Kidney glomerular epithelial cell (primary cell): ENCODE results near the gene SPART.
A peak's percentile ranks its signal among the peaks of the same experiment; 100 is the strongest.
"Not testable (repeated sequence)": the region's sequence is repeated elsewhere in the genome, so short reads cannot be mapped to it uniquely, and the experiment has no call there.

ENCODE experiments used
- DNase-seq: peaks from one replicate; lab custom pipeline; 2025; lab: John Stamatoyannopoulos, UW

Gene SPART

DNA sequence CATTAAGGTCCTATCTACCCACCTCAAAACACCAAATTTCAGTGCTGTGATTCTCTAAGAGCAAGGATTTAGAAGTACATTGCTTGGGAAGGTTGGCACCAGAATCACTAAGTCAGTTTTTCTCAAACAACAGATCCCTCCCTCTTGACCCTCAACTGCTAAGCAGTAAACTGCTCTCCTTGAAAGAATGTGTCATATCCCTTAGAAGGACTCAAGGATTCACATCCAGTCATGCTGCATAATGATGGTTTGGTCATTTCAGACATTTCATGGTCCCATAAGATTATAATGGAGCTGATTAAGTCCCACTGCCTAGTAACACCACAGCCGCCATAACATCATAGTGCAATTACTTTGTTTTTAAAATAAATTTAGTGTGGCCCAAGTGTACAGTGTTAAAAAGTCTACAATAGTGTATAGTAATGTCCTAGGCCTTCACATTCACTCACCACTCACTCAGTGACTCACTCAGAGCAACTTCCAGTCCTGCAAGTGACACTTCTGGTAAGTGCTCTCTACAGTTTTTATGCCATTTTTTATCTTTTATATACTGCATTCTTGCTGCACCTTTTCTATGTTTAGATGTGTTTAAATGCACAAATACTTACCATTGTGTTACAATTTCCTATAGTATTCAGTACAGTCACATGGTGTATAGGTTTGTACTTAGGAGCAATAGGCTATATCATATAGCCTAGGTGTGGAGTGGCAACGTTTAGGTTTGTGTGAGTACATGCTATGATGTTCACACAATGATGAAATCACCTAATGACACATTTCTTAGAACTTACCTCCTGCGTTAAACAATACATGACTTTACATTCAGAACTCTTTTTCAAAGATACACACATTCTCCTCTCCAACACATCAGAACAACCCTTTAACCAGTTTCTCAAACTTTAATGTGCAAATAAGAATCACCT, 32.9 kb downstream of the SPART start:
- DNase-seq = no peak

DNA sequence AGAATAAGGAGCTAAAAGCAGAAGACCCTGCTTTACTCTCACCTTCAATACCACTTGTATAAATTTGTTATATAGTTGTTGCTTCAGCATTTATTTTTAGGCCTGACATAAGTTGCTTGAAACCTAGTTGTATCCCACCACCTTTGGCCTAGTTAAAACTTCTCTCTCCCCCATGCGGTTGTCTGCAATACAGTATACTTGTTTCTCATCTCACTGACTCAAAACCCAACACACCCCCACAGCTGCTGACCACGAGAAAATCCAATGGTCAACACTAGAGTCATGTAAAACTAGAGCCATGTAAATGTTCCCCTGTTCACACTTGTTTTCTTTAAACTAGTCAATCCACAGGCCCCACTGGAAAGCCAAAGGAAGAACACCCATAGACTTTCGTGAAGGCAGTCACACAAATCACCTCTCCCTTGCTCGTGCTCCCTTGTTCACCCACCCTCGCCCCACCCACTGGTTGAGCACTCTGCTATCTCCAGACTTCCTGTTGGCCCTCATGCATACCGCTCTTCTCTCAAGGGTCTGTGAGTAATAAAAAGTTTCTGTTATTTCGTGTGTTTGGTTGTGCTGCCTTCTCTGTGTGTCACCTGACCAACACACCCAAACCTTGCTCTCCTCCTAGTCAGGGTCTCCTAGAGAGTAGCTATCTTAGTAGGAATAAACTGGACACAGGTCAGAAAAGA, 35.6 kb downstream of the SPART start:
- no peak for DNase-seq

DNA sequence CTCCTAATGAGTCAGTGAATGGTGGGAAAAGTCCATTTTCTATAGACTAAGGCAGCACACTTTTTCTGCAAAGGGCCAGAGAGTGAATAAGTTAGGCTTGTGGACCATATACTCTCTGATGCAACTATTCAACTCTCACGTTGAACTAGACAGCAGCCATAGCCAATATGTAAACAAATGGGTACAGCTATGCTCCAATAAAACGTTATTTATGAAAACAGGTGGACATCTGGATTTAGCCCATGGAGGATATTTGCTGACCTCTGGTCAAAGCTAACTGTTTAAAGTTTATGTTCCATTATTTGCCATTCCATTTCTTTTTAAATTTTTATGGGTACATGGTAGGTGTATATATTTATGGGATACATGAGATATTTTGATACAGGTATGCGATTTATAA, 43.9 kb downstream of the SPART start:
- DNase-seq = no peak

DNA sequence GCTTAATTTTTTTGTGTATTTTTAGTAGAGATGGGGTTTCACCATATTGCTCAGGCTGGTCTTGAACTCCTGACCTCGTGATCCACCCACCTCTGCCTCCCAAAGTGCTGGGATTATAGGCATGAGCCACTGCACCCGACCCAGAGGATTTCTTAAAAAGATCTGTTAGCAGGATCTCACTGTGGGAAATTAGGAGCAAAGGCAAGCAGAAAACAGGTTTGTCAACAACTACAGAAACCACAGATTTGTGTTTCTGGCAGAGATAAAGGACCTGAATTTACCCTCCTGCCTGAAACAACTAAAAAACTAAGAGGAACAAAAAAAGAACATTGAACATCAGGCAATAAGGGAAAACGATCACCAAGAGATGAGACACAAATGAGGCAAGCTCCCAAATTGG, 46.7 kb downstream of the SPART start:
- not testable (repeated sequence) for DNase-seq

DNA sequence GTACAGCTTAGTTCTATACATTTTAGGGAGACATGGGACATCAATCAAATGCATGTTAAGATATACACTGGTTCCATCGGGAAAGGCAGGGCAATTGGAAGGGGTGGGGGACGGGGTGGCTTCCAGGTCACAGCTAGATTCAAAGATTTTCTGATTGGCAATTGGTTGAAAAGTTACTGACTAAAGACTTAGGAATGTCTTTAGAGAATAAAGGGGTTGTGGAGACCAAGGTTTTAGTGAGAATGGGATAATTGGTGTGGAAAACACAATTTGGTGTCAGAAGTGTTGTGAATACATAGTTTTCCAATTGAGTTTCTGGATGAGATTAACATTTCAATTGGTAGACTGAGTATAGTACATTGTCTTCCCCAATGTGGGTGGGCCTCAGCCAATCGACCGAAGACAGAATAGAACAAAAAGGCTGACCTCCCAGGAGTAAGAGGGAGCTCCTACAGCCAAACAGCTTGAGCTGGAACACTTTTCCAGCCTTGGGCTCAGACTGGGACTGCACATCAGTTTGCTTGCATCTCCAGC, 47.6 kb downstream of the SPART start:
- DNase-seq = no peak

DNA sequence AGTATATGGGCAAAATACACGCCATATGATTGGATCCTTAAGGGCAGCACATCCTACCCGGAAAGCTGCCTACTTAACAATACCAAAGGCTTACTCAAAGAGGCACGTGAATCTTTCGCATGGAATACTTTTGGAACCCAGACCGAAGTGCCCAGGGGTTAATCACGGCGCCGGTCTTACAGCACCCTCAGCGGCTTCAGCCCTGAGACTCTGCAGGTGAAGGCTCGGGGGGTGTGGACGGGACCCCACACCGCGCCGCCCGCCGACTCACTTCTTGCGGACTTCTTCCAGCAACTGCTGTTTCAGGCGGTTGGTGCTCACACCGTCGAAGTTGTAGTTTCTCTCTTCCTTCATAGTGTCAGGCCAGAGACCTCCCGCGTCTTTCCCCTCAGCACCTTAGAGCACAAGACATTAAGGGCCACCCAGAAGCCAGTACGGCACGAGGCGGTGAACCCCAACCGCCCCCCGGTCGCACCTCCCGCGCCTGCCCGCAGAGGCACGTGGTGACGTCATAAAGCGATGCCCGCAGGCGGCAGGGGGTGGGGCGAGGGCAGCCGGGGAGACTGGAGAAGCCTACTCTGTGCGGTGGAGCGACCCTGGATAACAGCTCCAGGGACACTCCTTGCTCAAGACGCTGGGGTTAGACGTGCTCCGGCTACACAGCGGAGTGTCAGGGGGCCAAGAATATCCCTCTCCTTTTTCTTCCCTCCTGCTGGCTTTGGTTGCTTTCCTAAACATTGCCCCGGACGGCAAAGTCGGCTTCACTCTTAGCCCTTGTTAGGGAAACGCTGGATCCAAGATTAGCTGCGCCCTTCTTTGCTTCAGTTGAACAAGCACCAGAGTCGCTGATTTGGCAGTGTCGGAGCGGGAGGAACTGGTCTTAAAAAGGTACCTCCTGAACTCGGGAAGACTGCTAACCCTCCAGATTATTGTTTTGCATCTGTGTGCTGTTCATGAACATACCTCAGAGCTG, 48.5 kb downstream of the SPART start, which contains the start of gene CCDC169:
Gene CCDC169 (minus strand): TSS at position 449 of the 973 bp plus-strand sequence. CDS start 95 bp downstream, at position 354.
- DNase-seq = peak; percentile 69

DNA sequence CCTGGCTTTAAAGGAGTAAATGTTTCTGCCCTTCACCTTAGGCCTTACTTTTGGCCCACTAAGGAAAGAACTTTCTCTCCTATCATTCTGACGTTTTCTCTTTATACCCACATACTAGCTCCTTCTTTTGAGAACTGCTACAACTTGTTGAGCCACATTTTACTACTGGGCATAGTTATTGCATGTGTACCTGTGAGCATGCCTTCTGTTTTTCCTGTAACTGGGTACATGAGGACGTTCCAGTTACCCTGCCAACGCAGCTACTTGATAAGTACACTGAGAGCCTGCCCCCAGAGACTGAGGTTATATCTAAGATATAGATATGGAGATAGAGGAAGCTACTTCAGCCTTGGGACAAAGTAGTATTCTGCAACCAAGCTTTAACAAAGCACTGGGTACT, 52.1 kb downstream of the SPART start:
- DNase-seq = no peak

DNA sequence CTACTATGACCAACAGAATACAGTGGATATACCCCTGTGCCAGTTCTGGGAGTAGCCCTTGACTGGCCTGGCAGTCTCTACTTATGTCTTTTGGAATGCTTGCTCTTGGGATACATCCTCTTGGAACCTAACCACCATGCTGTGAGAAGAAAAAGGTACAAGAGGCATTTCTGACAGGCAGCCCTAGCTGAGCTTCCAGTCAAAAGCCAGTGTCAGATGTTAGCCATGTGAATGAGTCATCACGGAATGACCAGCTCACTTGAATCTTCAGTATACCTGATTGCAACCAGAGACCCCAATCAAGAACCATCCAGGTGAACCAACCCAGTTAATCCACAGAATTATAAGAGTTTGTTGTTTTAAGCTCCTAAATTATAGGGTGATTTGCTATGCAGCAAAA, 52.7 kb downstream of the SPART start:
- DNase-seq = no peak

DNA sequence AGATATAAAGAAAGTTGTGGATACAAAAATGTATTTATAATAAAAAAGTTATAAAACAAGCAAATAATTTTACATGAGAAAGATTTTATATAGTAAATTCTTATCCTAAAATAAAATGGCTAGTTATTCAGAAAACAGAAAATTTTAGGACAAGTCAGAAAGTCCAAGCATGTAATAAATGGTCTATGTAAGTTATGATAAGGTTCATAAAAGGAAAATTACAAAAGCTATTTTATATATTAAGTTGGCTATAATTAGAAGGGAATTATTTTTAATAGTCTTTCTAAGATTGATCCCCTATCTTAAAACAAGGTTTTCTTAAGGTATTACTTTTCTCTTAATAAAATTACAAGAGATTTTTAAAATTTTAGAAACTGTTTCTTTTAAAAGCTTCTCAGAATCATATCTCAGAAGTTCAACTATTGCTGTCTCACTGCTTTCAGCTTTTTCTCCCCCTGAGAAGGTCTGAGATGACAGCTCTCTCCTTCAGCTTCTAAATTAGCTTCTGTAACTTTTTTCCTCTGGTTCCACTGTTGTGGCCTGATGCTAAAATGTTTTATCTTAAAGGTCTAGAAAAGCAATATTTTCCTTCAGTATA, 57.3 kb downstream of the SPART start:
- no peak for DNase-seq

DNA sequence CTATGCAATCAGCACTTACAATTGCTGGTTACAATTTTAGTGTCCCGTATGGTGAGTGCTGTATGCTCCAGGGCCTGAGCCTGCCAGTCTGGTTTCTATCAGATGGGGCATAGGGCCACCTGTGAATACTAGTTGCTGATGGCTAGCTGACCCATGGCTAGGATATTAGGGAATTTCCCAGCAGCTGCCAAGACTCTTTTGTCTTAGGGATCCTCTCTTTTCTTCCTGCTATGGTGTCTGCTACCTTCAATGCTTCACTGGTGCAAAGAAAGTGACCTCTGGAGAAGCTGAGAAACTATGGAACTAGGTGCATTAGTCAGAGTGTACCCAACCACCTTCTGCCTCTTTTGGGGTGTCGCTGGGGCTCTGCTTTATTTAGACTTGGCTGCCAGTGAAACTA, 60.2 kb downstream of the SPART start:
- DNase-seq = no peak

DNA sequence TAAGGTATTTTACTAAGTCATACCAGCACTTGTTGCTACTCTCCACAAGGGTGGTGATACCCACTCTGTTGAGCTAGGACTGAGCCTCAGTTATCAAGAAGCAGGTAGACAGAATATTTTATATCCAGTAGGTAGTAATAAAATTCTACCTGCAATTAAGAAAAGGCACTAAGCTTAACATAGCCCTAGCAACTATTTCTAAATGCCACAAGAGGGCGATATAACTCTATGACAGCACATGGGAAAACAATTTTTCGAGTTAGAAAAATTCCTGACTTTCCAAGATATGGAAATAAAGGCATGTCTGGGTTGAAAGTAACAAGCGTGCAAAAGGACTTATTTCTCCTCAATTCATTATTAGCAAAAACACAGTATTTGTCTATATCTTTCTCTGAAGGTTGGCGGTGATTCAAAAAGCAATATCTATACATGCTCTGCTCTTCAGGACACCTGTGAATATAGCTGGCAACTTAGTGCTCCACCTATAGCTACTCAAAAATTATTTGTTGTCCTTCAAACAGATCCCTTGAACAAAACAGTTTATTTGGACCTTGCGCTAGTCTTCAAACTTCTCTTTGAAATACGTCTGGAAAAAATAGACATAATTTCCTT, 63.3 kb downstream of the SPART start:
- DNase-seq = peak; percentile 45

DNA sequence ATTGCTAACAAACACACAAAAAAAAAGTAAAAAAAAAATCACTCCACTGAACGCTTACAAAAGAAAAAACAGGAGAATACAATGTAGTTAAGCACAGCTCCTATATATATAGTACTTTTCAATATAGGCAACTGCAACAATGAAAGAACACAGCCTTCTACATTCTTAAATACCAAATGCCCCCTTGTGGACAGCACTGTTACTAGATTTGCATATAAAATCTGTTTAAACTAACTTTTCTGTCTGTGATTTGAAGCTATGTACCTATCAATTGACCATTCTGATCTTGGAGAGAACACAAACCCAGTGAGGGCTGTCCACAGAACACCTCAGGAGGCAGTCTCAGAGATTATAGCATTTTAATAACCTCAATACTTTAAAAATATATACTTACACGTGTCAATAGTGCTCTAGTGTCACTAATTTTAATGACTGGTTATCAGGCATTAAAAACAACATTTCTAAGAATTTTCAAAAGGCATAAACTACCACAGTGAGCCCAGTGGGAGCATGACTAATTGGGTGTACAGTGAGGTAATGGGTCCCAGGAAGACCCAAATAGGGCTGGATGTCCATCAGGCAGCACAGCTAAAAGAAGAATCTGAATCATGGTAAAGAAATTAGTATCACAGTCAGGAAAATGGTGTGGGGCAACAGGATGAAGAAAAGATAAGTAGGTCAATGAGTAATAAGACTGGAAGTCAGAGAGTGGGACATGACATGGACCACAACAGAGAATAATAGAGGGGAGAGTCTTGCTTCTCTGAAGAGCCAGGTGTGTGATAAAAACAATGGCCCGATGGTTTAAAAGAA, 70.8 kb downstream of the SPART start:
- peak; percentile 43 for DNase-seq

DNA sequence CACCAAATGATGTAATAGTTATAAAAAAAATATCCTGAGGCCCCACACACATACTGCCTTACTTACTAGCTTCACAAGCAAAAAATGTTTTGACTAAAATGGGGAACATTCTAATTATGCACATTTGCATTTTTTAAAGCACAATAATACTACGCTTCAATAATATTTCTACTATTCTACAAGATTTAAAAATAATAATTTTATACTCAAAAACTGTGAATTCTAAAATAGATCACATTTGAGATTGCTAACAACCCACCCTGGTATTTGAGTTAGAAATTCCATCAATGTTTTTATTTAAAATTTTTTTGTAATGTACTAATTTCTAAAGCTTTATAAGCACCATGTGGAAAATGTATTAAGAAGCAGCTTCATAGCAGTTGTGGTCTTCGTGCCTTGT, 72.8 kb downstream of the SPART start:
- no peak for DNase-seq

DNA sequence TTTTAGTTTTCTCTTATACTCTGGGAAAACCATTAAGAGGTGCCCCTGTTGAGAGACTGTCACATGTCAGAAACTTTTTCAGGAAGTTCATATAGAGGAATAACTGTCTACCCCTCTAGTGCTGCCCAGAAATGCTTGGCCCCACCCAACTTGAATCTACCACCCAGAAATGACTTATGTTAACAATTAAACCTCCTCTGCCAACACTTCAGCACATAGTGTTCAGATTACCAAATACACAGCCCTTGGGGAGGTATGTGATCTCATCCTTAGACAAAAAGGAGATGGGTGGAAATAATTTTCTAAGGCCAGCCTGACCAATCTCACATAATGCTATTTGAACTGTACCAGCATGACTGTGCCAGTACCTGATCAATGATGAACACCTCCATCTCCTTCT, 84.2 kb downstream of the SPART start:
- DNase-seq = no peak

DNA sequence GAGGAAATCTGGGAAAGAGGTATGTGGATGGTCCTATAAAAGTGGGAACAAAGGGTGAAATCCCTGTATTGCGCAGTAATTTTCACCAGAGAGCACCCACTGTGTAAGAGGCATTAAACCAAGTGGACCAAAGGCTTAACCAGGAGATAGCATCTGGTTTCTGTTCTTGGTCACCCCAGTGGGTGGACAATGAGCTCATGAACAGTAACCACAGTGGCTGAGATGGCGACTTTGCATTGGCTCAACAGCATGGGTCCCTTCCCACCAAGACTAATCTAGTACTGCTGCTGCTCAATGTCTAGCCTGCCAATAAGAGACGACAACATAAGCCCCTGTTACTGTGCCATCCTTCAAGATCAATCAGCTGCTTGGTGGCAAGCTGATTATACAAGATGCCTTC, 85.2 kb downstream of the SPART start:
- DNase-seq = no peak

DNA sequence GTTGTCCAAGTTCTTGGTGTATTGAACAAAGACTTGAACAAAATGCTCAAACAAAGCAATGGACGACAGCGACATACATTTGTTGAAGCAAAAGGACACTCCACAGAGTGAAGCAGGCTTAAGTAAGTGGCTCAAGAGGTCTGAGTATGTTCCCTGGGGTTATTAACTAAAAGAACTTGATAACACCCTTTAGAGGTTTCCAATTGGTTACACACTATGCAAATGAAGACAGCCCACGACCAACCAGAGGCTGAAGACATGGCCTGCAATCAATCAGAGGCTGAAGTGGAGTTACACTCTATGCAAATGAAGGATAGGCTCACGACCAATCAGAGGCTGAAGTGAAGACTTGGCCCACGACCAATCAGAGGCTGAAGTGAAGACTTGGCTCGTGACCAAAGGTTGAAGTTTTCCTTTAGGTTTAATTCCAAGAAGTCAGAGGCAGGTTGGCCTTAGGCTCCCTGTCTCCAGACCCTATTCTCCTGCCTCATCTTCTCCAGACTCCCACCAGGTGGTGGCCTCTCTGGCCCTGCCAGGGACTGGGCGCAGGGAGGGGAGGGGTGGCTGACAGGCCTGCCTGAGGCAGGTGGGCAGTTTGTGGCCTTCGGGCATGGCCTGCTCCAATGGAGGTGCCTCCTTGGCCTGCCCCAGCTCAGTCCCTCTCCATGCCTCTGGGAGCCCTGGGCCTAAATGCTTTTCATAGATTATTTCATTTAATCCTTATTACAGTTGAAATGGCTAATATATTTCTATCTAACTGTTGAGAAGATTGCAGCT, 86.6 kb downstream of the SPART start:
- DNase-seq = no peak

DNA sequence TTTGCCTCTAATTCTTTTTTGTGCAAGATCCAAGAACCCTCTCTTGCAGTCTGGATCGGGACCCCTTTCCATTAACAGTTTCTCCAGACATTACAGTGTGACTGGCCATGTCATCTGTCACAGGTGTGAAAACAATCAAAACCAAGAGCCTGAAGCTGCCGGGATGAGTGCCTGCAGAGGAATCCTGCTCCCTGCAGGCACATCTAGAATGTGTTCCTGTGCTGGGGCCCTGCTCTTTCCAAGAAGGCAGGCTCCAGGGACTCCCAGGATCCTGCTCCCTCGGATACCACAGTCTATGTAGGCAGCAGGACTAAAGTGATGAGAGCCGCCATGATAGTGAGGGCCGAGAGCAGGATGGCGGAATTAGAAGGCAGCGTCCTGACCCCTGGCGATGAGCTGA, 87.4 kb downstream of the SPART start:
- DNase-seq = no peak
